T-helper 2 cell (primary cell): ENCODE results near the gene GSX2.
"Not testable (repeated sequence)": the region's sequence is repeated elsewhere in the genome, so short reads cannot be mapped to it uniquely, and the experiment has no call there.

ENCODE experiments used
- DNase-seq, 5 experiments: peaks; one replicate each; pipeline versions ENCODE4 v3.0.0 to v3.0.0-alpha.2; 2012 to 2022
- total RNA-seq, 2 donors: gene quantifications; one replicate each; lab custom pipeline; 2026; lab: John Stamatoyannopoulos, UW

Gene GSX2
- 0 reads per million in 2 donors for total RNA-seq

GRCh38 chr4:54099748-54100574, at the start of gene GSX2:
Gene GSX2 (plus strand): TSS chr4:54100163. CDS start chr4:54100345, 182 bp downstream.
- no peak for DNase-seq

- no peak for DNase-seq
Measured at GRCh38 chr4:54050214-54050904, 49.6 kb upstream of the GSX2 start.

- not testable (repeated sequence) for DNase-seq
Measured at GRCh38 chr4:54053322-54053721, 46.6 kb upstream of the GSX2 start.

GRCh38 chr4:54054501-54054900, 45.5 kb upstream of the GSX2 start:
- no peak for DNase-seq

GRCh38 chr4:54055494-54055893, 44.5 kb upstream of the GSX2 start:
- DNase-seq, result no peak

- DNase-seq, result peak in 1 of 5 experiments; percentile 11
Measured at GRCh38 chr4:54056360-54056759, 43.6 kb upstream of the GSX2 start.

GRCh38 chr4:54058171-54058570, 41.8 kb upstream of the GSX2 start:
- DNase-seq, result peak in 1 of 5 experiments; percentile 61

- DNase-seq, result no peak
Measured at GRCh38 chr4:54060116-54060515, 39.8 kb upstream of the GSX2 start.

GRCh38 chr4:54061067-54061466, 38.9 kb upstream of the GSX2 start:
- DNase-seq, result no peak

GRCh38 chr4:54061873-54062272, 38.1 kb upstream of the GSX2 start:
- DNase-seq, result no peak

- DNase-seq, result no peak
Measured at GRCh38 chr4:54062392-54062791, 37.6 kb upstream of the GSX2 start.

GRCh38 chr4:54063229-54063628, 36.7 kb upstream of the GSX2 start:
- peak in 1 of 5 experiments; percentile 15 for DNase-seq

- DNase-seq, result peak in 3 of 5 experiments; percentile 3 to 57 (median 43)
Measured at GRCh38 chr4:54063737-54064316, 36.1 kb upstream of the GSX2 start.

- DNase-seq, result peak; percentile 90 to 99 (median 96)
Measured at GRCh38 chr4:54064317-54065111, 35.4 kb upstream of the GSX2 start, which contains the start of gene CHIC2. Gene CHIC2 (minus strand): TSS chr4:54064605. CDS start chr4:54064300, 305 bp downstream.

- DNase-seq, result no peak
Measured at GRCh38 chr4:54065282-54066087, 34.5 kb upstream of the GSX2 start.

- peak in 1 of 5 experiments; percentile 7 for DNase-seq
Measured at GRCh38 chr4:54066088-54066415, 33.9 kb upstream of the GSX2 start.

- DNase-seq, result no peak
Measured at GRCh38 chr4:54066718-54067129, 33.2 kb upstream of the GSX2 start.

- no peak for DNase-seq
Measured at GRCh38 chr4:54067166-54067565, 32.8 kb upstream of the GSX2 start.

GRCh38 chr4:54073271-54073880, 26.6 kb upstream of the GSX2 start:
- DNase-seq, result no peak

GRCh38 chr4:54074381-54074780, 25.6 kb upstream of the GSX2 start:
- no peak for DNase-seq

GRCh38 chr4:54076673-54077072, 23.3 kb upstream of the GSX2 start:
- no peak for DNase-seq
